ENCODE results near the gene FOXK2. TPM values are rescaled to one million over a fixed set of nuclear protein-coding genes. Genes with fewer than 3 reads are reported as not detected.

The FOXK2 gene
- total and polyA plus RNA-seq, 2 experiments from 2014 or later: 22.0 to 63.0 TPM

DNA sequence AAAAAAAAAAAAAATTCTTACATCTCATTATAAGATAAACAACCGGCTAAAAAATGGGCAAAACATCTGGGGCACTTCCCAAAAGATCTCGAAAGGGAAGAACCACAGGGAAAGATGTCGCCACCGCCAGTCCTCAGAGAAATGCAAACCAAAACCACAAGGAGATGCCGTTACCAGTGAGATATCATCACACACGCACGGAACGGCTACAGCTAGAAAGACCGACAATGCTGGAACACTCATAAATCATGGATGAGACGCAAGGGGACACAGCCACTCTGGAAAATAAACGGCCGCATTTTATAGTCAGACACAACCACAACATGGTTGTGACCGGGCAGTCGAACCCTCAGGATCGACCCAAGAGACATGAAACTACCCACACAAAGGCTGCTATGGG, 104.2 kb downstream of the FOXK2 start:
- no peak for DNase-seq (ENCODE audit: low read depth in 1 of 2, low spot score in 1 of 2)
- no peaks in the 10 kb centered on the region for H3K4me1 ChIP-seq (ENCODE audit: low read depth)
- H3K27me3 ChIP-seq: no peaks in the 10 kb centered on the region
- TF ChIP-seq, protein P1, sequence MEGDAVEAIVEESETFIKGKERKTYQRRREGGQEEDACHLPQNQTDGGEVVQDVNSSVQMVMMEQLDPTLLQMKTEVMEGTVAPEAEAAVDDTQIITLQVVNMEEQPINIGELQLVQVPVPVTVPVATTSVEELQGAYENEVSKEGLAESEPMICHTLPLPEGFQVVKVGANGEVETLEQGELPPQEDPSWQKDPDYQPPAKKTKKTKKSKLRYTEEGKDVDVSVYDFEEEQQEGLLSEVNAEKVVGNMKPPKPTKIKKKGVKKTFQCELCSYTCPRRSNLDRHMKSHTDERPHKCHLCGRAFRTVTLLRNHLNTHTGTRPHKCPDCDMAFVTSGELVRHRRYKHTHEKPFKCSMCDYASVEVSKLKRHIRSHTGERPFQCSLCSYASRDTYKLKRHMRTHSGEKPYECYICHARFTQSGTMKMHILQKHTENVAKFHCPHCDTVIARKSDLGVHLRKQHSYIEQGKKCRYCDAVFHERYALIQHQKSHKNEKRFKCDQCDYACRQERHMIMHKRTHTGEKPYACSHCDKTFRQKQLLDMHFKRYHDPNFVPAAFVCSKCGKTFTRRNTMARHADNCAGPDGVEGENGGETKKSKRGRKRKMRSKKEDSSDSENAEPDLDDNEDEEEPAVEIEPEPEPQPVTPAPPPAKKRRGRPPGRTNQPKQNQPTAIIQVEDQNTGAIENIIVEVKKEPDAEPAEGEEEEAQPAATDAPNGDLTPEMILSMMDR (IDR thresholded peaks at IDR 0.05; ENCODE audit: low read depth, low read length): no peak
- no peaks in the 10 kb centered on the region for H3K9me3 ChIP-seq (ENCODE audit: low read depth)
- peaks cover 55% of the 10 kb centered on the region for H3K36me3 ChIP-seq
- no peak overlapping the region for H3K27ac ChIP-seq
- H3K4me3 ChIP-seq: no peak overlapping the region

DNA sequence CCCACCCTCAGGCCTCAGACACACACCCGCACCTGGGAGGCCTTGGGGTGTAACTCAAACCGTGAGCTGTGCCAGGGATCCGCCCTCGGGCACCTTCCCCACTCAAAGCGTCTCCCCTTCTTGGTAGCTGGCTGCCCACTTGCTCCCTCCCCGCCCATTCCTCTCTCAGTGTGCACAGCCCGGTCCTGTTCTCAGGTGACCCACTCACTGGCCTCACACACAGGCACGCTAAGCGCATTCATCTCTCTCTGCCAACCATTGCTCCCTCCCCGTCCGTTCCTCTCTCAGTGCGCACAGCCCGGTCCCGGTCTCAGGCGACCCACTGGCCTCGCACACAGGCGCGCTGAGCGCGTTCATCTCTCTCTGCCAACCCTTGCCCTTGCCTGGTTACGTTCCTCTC, 107.9 kb downstream of the FOXK2 start:
- H3K36me3 ChIP-seq: peaks cover 36% of the 10 kb centered on the region
- no peak for DNase-seq (ENCODE audit: low read depth in 1 of 2, low spot score in 1 of 2)
- no peaks in the 10 kb centered on the region for H3K9me3 ChIP-seq (ENCODE audit: low read depth)

DNA sequence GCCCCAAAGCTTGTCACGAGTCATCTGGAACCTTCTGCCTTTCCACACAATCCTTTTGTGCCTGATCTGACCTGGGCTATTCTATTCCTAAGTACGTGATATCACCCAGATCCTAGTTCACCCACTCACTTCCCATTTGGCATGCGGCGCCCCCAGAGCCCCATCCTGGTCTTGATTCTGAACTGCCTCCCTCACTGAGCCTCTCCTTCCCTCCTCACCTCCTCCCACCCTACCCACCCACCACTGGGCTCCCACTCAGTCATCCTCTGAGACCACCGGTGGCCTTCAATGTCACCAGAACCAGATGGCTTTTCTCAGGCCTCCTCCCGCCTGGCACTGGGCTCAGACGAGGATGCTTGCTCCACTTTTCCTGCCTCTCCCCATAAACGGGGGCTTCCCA, 110.2 kb downstream of the FOXK2 start:
- no peak for DNase-seq (ENCODE audit: low read depth in 1 of 2, low spot score in 1 of 2)
- no peaks in the 10 kb centered on the region for H3K27me3 ChIP-seq
- H3K4me1 ChIP-seq (ENCODE audit: low read depth): no peaks in the 10 kb centered on the region
- peaks cover 32% of the 10 kb centered on the region for H3K36me3 ChIP-seq
- TF ChIP-seq, protein P1 (IDR thresholded peaks at IDR 0.05; ENCODE audit: low read depth, low read length): no peak
- no peak overlapping the region for H3K4me3 ChIP-seq
- no peak overlapping the region for H3K27ac ChIP-seq
- H3K9me3 ChIP-seq (ENCODE audit: low read depth): no peaks in the 10 kb centered on the region

More for the DNA sequence above, 107.9 kb downstream of the FOXK2 start:
- no peaks in the 10 kb centered on the region for H3K27me3 ChIP-seq
- TF ChIP-seq, protein P1 (IDR thresholded peaks at IDR 0.05; ENCODE audit: low read depth, low read length): no peak
- no peak overlapping the region for H3K4me3 ChIP-seq
- H3K4me1 ChIP-seq (ENCODE audit: low read depth): no peaks in the 10 kb centered on the region
- no peak overlapping the region for H3K27ac ChIP-seq

DNA sequence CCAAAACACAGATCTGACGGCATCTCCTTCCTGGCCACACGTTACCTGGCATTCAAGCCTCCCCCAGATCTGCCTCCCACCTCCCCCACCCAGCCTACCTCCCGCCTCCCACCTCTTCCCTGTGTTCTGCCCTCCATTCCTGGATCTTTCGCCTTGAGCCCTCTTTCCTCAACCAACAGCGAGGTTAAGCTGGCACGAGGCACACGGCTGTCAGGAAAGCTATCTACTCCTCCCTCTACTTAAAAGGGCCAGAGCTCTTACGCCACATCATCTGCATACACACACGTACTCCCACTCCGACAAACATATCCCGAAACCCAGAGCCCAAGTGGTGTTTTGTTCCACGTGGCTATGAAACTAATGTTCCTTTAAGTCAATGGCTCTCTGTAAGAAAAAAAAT, 110.7 kb downstream of the FOXK2 start:
- H3K27me3 ChIP-seq: no peaks in the 10 kb centered on the region
- peaks cover 28% of the 10 kb centered on the region for H3K36me3 ChIP-seq
- H3K9me3 ChIP-seq (ENCODE audit: low read depth): no peaks in the 10 kb centered on the region
- H3K4me3 ChIP-seq: no peak overlapping the region
- TF ChIP-seq, protein P1 (IDR thresholded peaks at IDR 0.05; ENCODE audit: low read depth, low read length): no peak
- DNase-seq (ENCODE audit: low read depth in 1 of 2, low spot score in 1 of 2): no peak
- H3K4me1 ChIP-seq (ENCODE audit: low read depth): no peaks in the 10 kb centered on the region
- H3K27ac ChIP-seq: no peak overlapping the region

DNA sequence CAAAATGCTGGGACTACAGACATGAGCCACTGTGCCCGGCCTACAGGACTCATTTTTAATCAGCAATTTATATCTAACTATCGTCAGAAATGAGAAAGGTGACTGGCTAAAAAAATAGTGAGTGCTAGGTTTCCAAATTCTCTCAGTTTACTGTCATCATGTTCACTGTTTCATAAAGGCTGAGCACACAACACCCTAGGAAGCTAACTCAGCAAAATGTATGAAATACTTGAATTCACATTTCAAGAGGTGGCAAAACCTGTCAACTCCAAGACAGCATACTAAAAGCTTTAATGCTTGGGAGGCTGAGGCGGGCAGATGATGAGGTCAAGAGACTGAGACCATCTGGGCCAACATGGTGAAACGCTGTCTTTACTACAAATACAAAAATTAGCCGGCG, 112.0 kb downstream of the FOXK2 start:
- Histone ChIP-seq H3K27ac (no peak overlapping the region), H3K4me3 (no peak overlapping the region), H3K36me3 (peaks cover 22% of the 10 kb centered on the region), H3K9me3 (ENCODE audit: low read depth) (no peaks in the 10 kb centered on the region), H3K4me1 (ENCODE audit: low read depth) (no peaks in the 10 kb centered on the region), H3K27me3 (no peaks in the 10 kb centered on the region)
- TF ChIP-seq, protein P1 (IDR thresholded peaks at IDR 0.05; ENCODE audit: low read depth, low read length): no peak
- no peak for DNase-seq (ENCODE audit: low read depth in 1 of 2, low spot score in 1 of 2)

DNA sequence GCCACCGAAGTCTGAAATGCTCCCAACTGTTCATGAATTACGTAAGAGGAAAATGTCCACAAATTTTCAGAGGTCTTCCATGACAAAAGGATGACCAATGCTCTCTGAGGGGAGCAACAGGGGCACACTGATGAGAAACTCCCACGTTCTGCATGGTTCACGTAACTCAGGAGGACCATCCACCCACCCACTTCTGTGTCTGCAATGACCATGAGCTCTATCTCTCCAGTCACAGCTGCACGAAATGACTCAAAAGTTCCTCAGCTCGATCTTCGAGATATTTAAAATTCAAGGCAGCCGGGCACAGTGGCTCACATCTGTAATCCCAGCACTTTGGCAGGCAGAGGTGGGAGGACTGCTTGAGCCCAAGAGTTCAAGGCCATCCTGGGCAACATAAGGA, 112.9 kb downstream of the FOXK2 start:
- H3K4me3 ChIP-seq: no peak overlapping the region
- H3K27me3 ChIP-seq: no peaks in the 10 kb centered on the region
- H3K27ac ChIP-seq: no peak overlapping the region
- DNase-seq (ENCODE audit: low read depth in 1 of 2, low spot score in 1 of 2): no peak
- TF ChIP-seq, protein P1 (IDR thresholded peaks at IDR 0.05; ENCODE audit: low read depth, low read length): no peak
- peaks cover 16% of the 10 kb centered on the region for H3K36me3 ChIP-seq
- no peaks in the 10 kb centered on the region for H3K4me1 ChIP-seq (ENCODE audit: low read depth)
- H3K9me3 ChIP-seq (ENCODE audit: low read depth): no peaks in the 10 kb centered on the region

Measured in cardiac muscle cell (in vitro differentiated cells and primary cell).